ENCODE measurements around the gene SAMD11. TPM values are rescaled to one million over a fixed set of nuclear protein-coding genes. Genes with fewer than 3 reads are reported as not detected.
A peak's percentile ranks its signal among the peaks of the same experiment; 100 is the strongest.

The SAMD11 gene
- total and polyA plus RNA-seq, 2 of the 8 experiments (the other 6 are each of a cell fraction or from before 2014, with no cell fraction given): 0.18 to 0.30 TPM

DNA sequence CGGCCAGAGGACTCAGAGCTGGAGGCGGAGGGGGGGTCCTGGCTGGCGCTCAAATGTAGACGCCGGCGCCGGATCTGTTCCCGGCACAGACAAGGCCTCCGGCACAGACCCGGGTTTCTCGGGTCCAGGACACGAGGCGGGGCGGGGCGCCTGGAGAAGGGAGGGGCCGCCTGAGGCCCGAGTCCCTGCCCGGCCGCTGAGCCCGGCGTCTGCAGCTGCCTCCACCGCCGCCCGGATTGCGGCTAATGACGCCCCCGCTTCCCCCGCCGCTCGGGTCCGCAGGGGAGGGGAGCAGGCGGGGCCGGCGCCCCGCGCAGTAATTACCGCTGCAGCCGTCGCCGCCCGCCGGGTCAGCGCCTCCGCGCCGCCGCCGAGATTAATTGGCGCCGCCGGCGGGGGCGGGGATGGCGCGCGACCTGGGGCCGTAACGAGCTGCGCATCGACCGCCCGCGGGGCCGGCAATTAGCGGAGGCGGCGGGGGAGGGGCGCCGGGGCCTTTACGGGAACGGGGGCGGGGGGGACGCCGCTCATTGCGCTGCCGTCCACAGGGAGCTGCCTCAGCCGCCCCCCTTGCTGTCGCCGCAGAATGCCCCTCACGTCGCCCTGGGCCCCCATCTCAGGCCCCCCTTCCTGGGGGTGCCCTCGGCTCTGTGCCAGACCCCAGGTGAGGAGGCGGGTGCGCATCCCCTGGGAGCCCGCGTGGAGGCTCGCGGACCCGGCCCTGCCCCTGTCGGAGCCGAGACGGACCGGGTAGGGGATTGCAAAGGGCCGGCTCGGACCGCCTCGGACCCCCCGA, 18.1 kb downstream of the SAMD11 start (continued):
- TF ChIP-seq, protein P1, sequence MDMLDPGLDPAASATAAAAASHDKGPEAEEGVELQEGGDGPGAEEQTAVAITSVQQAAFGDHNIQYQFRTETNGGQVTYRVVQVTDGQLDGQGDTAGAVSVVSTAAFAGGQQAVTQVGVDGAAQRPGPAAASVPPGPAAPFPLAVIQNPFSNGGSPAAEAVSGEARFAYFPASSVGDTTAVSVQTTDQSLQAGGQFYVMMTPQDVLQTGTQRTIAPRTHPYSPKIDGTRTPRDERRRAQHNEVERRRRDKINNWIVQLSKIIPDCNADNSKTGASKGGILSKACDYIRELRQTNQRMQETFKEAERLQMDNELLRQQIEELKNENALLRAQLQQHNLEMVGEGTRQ (IDR thresholded peaks at IDR 0.05; ENCODE audit: low read length): no peak
- TF ChIP-seq SIX5 (IDR thresholded peaks at IDR 0.05; ENCODE audit: low read depth, low read length) (no peak), SRF (IDR thresholded peaks at IDR 0.05; ENCODE audit: low read depth, low read length) (no peak), RAD21 (IDR thresholded peaks at IDR 0.05 in 1 of 2, conservative IDR thresholded peaks at IDR 0.05 in 1 of 2; ENCODE audit: low read depth in 2 of 2, low read length in 2 of 2) (no peak), SP1 (IDR thresholded peaks at IDR 0.05; ENCODE audit: low read depth, low read length) (no peak), CHD1 (IDR thresholded peaks at IDR 0.05; ENCODE audit: low read depth, low read length) (no peak), POLR2AphosphoS5 (IDR thresholded peaks at IDR 0.05; ENCODE audit: low read depth, low read length) (no peak), EZH2 (IDR thresholded peaks at IDR 0.05; ENCODE audit: low read depth, low read length, severe bottlenecking) (no peak), EGR1 (IDR thresholded peaks at IDR 0.05; ENCODE audit: borderline replicate concordance, low read depth, low read length) (peak; percentile 87; the same call in 1 of the 2 replicates), CHD2 (IDR thresholded peaks at IDR 0.05; ENCODE audit: low read length) (no peak), CEBPB (IDR thresholded peaks at IDR 0.05; ENCODE audit: low read depth, low read length) (no peak), TAF7 (optimal IDR thresholded peaks at IDR 0.05; ENCODE audit: borderline replicate concordance, low read depth, low read length) (no peak), SP4 (IDR thresholded peaks at IDR 0.05; ENCODE audit: low read length) (no peak), SIRT6 (IDR thresholded peaks at IDR 0.05; ENCODE audit: low read length) (no peak), BRCA1 (IDR thresholded peaks at IDR 0.05; ENCODE audit: low read depth, low read length) (no peak), MAFK (IDR thresholded peaks at IDR 0.05; ENCODE audit: low read depth, low read length) (no peak), GABPA (IDR thresholded peaks at IDR 0.05; ENCODE audit: borderline replicate concordance, insufficient read depth, low read length) (0 out of 2 replicates have a peak, but pooled peaks have one; percentile 37), RBBP5 (IDR thresholded peaks at IDR 0.05; ENCODE audit: borderline replicate concordance, low read depth, low read length) (no peak)
- TF ChIP-seq, protein P2, sequence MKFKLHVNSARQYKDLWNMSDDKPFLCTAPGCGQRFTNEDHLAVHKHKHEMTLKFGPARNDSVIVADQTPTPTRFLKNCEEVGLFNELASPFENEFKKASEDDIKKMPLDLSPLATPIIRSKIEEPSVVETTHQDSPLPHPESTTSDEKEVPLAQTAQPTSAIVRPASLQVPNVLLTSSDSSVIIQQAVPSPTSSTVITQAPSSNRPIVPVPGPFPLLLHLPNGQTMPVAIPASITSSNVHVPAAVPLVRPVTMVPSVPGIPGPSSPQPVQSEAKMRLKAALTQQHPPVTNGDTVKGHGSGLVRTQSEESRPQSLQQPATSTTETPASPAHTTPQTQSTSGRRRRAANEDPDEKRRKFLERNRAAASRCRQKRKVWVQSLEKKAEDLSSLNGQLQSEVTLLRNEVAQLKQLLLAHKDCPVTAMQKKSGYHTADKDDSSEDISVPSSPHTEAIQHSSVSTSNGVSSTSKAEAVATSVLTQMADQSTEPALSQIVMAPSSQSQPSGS (IDR thresholded peaks at IDR 0.05; ENCODE audit: low read length): no peak
- TF ChIP-seq, protein P3, sequence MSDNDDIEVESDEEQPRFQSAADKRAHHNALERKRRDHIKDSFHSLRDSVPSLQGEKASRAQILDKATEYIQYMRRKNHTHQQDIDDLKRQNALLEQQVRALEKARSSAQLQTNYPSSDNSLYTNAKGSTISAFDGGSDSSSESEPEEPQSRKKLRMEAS (IDR thresholded peaks at IDR 0.05): 0 out of 2 replicates have a peak, but pooled peaks have one; percentile 8
- TF ChIP-seq, protein P4, sequence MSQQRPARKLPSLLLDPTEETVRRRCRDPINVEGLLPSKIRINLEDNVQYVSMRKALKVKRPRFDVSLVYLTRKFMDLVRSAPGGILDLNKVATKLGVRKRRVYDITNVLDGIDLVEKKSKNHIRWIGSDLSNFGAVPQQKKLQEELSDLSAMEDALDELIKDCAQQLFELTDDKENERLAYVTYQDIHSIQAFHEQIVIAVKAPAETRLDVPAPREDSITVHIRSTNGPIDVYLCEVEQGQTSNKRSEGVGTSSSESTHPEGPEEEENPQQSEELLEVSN (IDR thresholded peaks at IDR 0.05): no peak
